GM12878 (cell line): ENCODE results near the gene EGFR. TPM values are rescaled to one million over a fixed set of nuclear protein-coding genes. Genes with fewer than 3 reads are reported as not detected.

ENCODE experiments used
- BCL11A ChIP-seq: IDR thresholded peaks from 2 replicates; pipeline ENCODE4 v1.6.1; 2011; ENCODE audit warnings: low read depth, low read length
- EED ChIP-seq: sonication (generic); IDR thresholded peaks from 2 replicates; pipeline ENCODE4 v1.6.1; 2016; ENCODE audit warnings: antibody characterized with exemption, low read depth
- FOS ChIP-seq: IDR thresholded peaks from 3 replicates; pipeline ENCODE4 v1.6.1; 2011; ENCODE audit warnings: borderline replicate concordance; ENCODE audit not compliant: insufficient read length; ENCODE audit errors: extremely low read depth
- KLF5 ChIP-seq: fragments of 450-650 bp; IDR thresholded peaks from 2 replicates; pipeline ENCODE4 v1.6.1; 2014; ENCODE audit warnings: mild to moderate bottlenecking; ENCODE audit not compliant: partially characterized antibody
- MTA3 ChIP-seq: IDR thresholded peaks from 2 replicates; pipeline ENCODE4 v1.6.1; 2012; ENCODE audit warnings: low read length, inconsistent platforms, borderline replicate concordance
- MYB ChIP-seq: fragments of 150-350 bp; IDR thresholded peaks from 2 replicates; pipeline ENCODE4 v1.6.1; 2014; ENCODE audit warnings: mild to moderate bottlenecking, low read depth, low read length, borderline replicate concordance
- NFYB ChIP-seq: IDR thresholded peaks from 2 replicates; pipeline ENCODE4 v1.6.1; 2011; ENCODE audit warnings: low read depth, mild to moderate bottlenecking, low read length, improper control_type of control experiment, moderate library complexity; ENCODE audit not compliant: insufficient read depth
- PML ChIP-seq: IDR thresholded peaks from 2 replicates; pipeline ENCODE4 v1.6.1; 2012; ENCODE audit warnings: low read length, inconsistent platforms
- RAD21 ChIP-seq: IDR thresholded peaks from 2 replicates; pipeline ENCODE4 v1.6.1; 2011; ENCODE audit warnings: mild to moderate bottlenecking, low read depth, low read length, moderate library complexity; ENCODE audit not compliant: insufficient read depth
- RCOR1 ChIP-seq: conservative IDR thresholded peaks from 2 replicates; pipeline ENCODE4 v1.6.1; 2012; ENCODE audit warnings: low read depth, low read length, improper control_type of control experiment
- SIX5 ChIP-seq: IDR thresholded peaks from 2 replicates; pipeline ENCODE4 v1.6.1; 2011; ENCODE audit warnings: mild to moderate bottlenecking, low read depth, low read length, moderate library complexity; ENCODE audit not compliant: severe bottlenecking
- SUZ12 ChIP-seq: fragments of 200-600 bp; sonication (generic); IDR thresholded peaks from one replicate; pipeline ENCODE4 v1.6.1; 2018; ENCODE audit warnings: antibody characterized with exemption, mild to moderate bottlenecking; ENCODE audit not compliant: unreplicated experiment
- polyA plus RNA-seq, 11 experiments: library from polyadenylated mRNA; depleted of rRNA in 4 of 11; unstranded in 6 of 11; stranded (reverse) in 5 of 11; fragments of >200 nt; fragmentation: Nextera tagmentation in 4 of 11; fragmentation: Illumina TruSeq in 1 of 11; extraction: Ambion mirVana in 4 of 11; extraction: Trizol in 1 of 11; gene quantifications; 1 replicate in 1 of 11; 2 replicates in 10 of 11; pipeline versions ENCODE4 v1.2.1 to v1.2.3, GENCODE V29; 2011 to 2016; ENCODE audit warnings: inconsistent platforms in 2 of 11, missing spikeins in 2 of 11, low read depth in 1 of 11
- total RNA-seq, 4 experiments: library from RNA; depleted of rRNA in 3 of 4; stranded (reverse); fragments of >200 nt in 3 of 4; fragmentation: Illumina TruSeq in 1 of 4; extraction: Trizol in 1 of 4; gene quantifications; 2 replicates each; pipeline versions ENCODE4 v1.2.1 to v1.2.3, GENCODE V29; 2013 to 2021
- TF ChIP-seq, protein P1 (sequence below): fragments of 450-650 bp; formaldehyde crosslinking; IDR thresholded peaks from 2 replicates; pipeline ENCODE4 v1.5.0; 2022; ENCODE audit warnings: mild to moderate bottlenecking, missing genetic modification characterization
- TF ChIP-seq, protein P2 (sequence below): IDR thresholded peaks from 2 replicates; pipeline ENCODE4 v1.6.1; 2012; ENCODE audit warnings: improper control_type of control experiment, low read depth, low read length; ENCODE audit not compliant: insufficient replicate concordance
- TF ChIP-seq, protein P3 (sequence below): fragments of 450-650 bp; IDR thresholded peaks from 2 replicates; pipeline ENCODE4 v1.6.1; 2016; ENCODE audit warnings: mild to moderate bottlenecking
- TF ChIP-seq, protein P4 (sequence below): IDR thresholded peaks from 2 replicates; pipeline ENCODE4 v1.6.1; 2011; ENCODE audit warnings: borderline replicate concordance, low read depth, mild to moderate bottlenecking, moderate library complexity, low read length; ENCODE audit not compliant: insufficient read depth, poor library complexity, severe bottlenecking

The EGFR gene
- total and polyA plus RNA-seq, 10 of the 15 experiments (the other 5 are each of a cell fraction or from before 2014, with no cell fraction given) = 0.01 to 0.31 TPM; not detected in 8

DNA sequence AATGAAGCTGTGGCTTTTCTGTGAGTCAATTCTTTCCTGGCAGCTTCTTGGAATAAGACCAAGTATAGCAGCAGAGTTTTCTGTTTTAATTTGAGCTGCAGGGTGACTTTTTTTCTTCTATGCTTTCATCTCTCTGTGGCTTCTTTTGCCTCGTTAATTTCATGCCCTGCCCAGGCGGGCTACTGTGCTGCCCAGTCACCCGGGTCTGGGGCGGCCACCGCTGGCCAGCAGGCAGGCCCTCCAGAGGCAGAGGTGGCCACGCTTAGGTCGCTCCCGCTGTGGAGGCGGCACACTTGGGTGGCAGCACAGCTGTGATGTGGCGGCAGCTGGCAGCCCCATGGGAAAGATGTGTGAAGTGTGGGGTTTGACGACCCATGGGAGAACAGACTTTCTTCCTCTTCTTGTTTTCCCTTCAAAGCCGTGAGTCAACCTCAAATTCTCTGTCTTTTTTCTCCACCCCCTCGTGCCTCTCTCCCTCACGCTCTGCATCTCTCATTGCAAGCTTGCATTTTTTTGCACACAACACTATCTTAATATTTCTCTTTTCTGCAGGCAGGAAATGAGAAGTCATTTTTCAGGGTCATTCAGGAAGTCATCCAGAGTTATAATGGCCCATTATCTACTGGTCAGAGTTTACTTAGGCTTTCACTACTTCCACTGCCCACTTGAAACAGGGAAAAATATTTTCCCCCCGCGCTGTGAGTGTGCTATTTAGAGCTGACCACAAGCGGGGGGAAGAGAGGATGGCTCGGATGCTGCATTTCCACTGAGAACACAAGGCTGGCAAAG lies 67.8 kb downstream of the EGFR start (continued):
- TF ChIP-seq, protein P1, sequence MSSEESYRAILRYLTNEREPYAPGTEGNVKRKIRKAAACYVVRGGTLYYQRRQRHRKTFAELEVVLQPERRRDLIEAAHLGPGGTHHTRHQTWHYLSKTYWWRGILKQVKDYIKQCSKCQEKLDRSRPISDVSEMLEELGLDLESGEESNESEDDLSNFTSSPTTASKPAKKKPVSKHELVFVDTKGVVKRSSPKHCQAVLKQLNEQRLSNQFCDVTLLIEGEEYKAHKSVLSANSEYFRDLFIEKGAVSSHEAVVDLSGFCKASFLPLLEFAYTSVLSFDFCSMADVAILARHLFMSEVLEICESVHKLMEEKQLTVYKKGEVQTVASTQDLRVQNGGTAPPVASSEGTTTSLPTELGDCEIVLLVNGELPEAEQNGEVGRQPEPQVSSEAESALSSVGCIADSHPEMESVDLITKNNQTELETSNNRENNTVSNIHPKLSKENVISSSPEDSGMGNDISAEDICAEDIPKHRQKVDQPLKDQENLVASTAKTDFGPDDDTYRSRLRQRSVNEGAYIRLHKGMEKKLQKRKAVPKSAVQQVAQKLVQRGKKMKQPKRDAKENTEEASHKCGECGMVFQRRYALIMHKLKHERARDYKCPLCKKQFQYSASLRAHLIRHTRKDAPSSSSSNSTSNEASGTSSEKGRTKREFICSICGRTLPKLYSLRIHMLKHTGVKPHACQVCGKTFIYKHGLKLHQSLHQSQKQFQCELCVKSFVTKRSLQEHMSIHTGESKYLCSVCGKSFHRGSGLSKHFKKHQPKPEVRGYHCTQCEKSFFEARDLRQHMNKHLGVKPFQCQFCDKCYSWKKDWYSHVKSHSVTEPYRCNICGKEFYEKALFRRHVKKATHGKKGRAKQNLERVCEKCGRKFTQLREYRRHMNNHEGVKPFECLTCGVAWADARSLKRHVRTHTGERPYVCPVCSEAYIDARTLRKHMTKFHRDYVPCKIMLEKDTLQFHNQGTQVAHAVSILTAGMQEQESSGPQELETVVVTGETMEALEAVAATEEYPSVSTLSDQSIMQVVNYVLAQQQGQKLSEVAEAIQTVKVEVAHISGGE (CRISPR knock-in tag) = no peak
- no peak for TF ChIP-seq KLF5
- TF ChIP-seq, protein P2, sequence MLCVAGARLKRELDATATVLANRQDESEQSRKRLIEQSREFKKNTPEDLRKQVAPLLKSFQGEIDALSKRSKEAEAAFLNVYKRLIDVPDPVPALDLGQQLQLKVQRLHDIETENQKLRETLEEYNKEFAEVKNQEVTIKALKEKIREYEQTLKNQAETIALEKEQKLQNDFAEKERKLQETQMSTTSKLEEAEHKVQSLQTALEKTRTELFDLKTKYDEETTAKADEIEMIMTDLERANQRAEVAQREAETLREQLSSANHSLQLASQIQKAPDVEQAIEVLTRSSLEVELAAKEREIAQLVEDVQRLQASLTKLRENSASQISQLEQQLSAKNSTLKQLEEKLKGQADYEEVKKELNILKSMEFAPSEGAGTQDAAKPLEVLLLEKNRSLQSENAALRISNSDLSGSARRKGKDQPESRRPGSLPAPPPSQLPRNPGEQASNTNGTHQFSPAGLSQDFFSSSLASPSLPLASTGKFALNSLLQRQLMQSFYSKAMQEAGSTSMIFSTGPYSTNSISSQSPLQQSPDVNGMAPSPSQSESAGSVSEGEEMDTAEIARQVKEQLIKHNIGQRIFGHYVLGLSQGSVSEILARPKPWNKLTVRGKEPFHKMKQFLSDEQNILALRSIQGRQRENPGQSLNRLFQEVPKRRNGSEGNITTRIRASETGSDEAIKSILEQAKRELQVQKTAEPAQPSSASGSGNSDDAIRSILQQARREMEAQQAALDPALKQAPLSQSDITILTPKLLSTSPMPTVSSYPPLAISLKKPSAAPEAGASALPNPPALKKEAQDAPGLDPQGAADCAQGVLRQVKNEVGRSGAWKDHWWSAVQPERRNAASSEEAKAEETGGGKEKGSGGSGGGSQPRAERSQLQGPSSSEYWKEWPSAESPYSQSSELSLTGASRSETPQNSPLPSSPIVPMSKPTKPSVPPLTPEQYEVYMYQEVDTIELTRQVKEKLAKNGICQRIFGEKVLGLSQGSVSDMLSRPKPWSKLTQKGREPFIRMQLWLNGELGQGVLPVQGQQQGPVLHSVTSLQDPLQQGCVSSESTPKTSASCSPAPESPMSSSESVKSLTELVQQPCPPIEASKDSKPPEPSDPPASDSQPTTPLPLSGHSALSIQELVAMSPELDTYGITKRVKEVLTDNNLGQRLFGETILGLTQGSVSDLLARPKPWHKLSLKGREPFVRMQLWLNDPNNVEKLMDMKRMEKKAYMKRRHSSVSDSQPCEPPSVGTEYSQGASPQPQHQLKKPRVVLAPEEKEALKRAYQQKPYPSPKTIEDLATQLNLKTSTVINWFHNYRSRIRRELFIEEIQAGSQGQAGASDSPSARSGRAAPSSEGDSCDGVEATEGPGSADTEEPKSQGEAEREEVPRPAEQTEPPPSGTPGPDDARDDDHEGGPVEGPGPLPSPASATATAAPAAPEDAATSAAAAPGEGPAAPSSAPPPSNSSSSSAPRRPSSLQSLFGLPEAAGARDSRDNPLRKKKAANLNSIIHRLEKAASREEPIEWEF = peak; percentile 81
- no peak for TF ChIP-seq RCOR1
- TF ChIP-seq RAD21 = no peak
- TF ChIP-seq MYB = 0 out of 2 replicates have a peak, but pooled peaks have one; percentile 21
- TF ChIP-seq, protein P3, sequence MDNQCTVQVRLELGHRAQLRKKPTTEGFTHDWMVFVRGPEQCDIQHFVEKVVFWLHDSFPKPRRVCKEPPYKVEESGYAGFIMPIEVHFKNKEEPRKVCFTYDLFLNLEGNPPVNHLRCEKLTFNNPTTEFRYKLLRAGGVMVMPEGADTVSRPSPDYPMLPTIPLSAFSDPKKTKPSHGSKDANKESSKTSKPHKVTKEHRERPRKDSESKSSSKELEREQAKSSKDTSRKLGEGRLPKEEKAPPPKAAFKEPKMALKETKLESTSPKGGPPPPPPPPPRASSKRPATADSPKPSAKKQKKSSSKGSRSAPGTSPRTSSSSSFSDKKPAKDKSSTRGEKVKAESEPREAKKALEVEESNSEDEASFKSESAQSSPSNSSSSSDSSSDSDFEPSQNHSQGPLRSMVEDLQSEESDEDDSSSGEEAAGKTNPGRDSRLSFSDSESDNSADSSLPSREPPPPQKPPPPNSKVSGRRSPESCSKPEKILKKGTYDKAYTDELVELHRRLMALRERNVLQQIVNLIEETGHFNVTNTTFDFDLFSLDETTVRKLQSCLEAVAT = peak; percentile 72
- TF ChIP-seq FOS = no peak
- no peak for TF ChIP-seq SIX5
- TF ChIP-seq, protein P4, sequence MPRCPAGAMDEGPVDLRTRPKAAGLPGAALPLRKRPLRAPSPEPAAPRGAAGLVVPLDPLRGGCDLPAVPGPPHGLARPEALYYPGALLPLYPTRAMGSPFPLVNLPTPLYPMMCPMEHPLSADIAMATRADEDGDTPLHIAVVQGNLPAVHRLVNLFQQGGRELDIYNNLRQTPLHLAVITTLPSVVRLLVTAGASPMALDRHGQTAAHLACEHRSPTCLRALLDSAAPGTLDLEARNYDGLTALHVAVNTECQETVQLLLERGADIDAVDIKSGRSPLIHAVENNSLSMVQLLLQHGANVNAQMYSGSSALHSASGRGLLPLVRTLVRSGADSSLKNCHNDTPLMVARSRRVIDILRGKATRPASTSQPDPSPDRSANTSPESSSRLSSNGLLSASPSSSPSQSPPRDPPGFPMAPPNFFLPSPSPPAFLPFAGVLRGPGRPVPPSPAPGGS = peak; percentile 69
- TF ChIP-seq NFYB = no peak
- TF ChIP-seq BCL11A = peak; percentile 6; the same call in 1 of the 2 replicates
- TF ChIP-seq EED = no peak; the same call in none of the 2 replicates
- no peak for TF ChIP-seq SUZ12
- no peak for TF ChIP-seq MTA3
- no peak for TF ChIP-seq PML
